SK-N-SH (cell line): Measurements from ENCODE around the gene MAP7D2. TPM values are rescaled to one million over a fixed set of nuclear protein-coding genes. Genes with fewer than 3 reads are reported as not detected.

Experiments
- CTCF ChIA-PET: fragments of 300-600, 350-600 bp; formaldehyde crosslinking; extraction: SDS; loops from one replicate; lab custom pipeline; 2021; lab: Yijun Ruan, JAX
- POLR2A ChIA-PET: fragments of 350-600 bp; sonication (Branson Sonifier 250); formaldehyde crosslinking; extraction: SDS; loops from one replicate; lab custom pipeline; 2020; ENCODE audit warnings: antibody characterized with exemption, inconsistent platforms; lab: Yijun Ruan, JAX
- DNase-seq: peaks from one replicate; pipeline ENCODE4 v3.0.0; 2012
- H2AFZ ChIP-seq: fragments of 200-600 bp; sonication (generic); 2 replicates; pipeline ENCODE4 v1.8.1; 2016; ENCODE audit warnings: antibody characterized with exemption, mild to moderate bottlenecking, low read depth
- H3F3A ChIP-seq: fragments of 200-600 bp; sonication (generic); replicated peaks from 2 replicates; pipeline ENCODE3; 2016; ENCODE audit warnings: antibody characterized with exemption, mild to moderate bottlenecking; ENCODE audit not compliant: insufficient read depth
- H3K27ac ChIP-seq, 2 experiments: fragments of 200-500 bp in 1 of 2; fragments of 200-600 bp in 1 of 2; sonication (Bioruptor generic) in 1 of 2; sonication (generic), shearing (Covaris generic) in 1 of 2; 2 replicates each; pipeline versions ENCODE4 v1.5.1 to v1.6.1; 2014 to 2016; ENCODE audit warnings: low read depth in 2 of 2, inconsistent platforms in 1 of 2, low read length in 1 of 2, mild to moderate bottlenecking in 1 of 2, mixed read lengths in 1 of 2
- H3K27me3 ChIP-seq: fragments of 200-600 bp; sonication (generic), shearing (Covaris generic); 2 replicates; pipeline ENCODE4 v1.6.1; 2016; ENCODE audit warnings: mixed run types; ENCODE audit not compliant: insufficient read depth
- H3K36me3 ChIP-seq, 2 experiments: fragments of 200-500 bp in 1 of 2; fragments of 200-600 bp in 1 of 2; sonication (Bioruptor generic) in 1 of 2; sonication (generic) in 1 of 2; replicated peaks in 1 of 2; 2 replicates each; pipeline versions ENCODE3 to v1.5.1; 2014 to 2016; ENCODE audit warnings: low read length in 1 of 2, mild to moderate bottlenecking in 1 of 2; ENCODE audit not compliant: insufficient read depth in 2 of 2, control insufficient read depth in 1 of 2
- H3K4me1 ChIP-seq, 2 experiments: fragments of 200-500 bp in 1 of 2; fragments of 200-600 bp in 1 of 2; sonication (Bioruptor generic) in 1 of 2; sonication (generic), shearing (Covaris generic) in 1 of 2; 2 replicates each; pipeline versions ENCODE4 v1.5.1 to v1.6.1; 2014 to 2016; ENCODE audit warnings: low read depth in 1 of 2, low read length in 1 of 2, mixed run types in 1 of 2; ENCODE audit not compliant: insufficient read depth in 2 of 2, control insufficient read depth in 1 of 2
- H3K4me2 ChIP-seq: fragments of 200-600 bp; sonication (generic), shearing (Covaris generic); 2 replicates; pipeline ENCODE4 v1.6.1; 2017; ENCODE audit warnings: mixed run types
- H3K4me3 ChIP-seq, 2 experiments: fragments of 200-500 bp in 1 of 2; fragments of 200-600 bp in 1 of 2; sonication (Bioruptor generic) in 1 of 2; sonication (generic), shearing (Covaris generic) in 1 of 2; 2 replicates each; pipeline versions ENCODE4 v1.5.1 to v1.8.1; 2014 to 2016; ENCODE audit warnings: low read depth in 2 of 2, inconsistent platforms in 1 of 2, low read length in 1 of 2, mild to moderate bottlenecking in 1 of 2, mixed read lengths in 1 of 2, moderate library complexity in 1 of 2
- H3K79me2 ChIP-seq: fragments of 200-600 bp; sonication (generic); 2 replicates; pipeline ENCODE4 v1.8.1; 2017; ENCODE audit warnings: mild to moderate bottlenecking; ENCODE audit not compliant: insufficient read depth
- H3K9ac ChIP-seq: fragments of 200-600 bp; sonication (generic); 2 replicates; pipeline ENCODE4 v1.6.1; 2017; ENCODE audit warnings: mixed run types
- H3K9me2 ChIP-seq: fragments of 200-600 bp; sonication (generic); 2 replicates; pipeline ENCODE4 v1.6.1; 2017; ENCODE audit warnings: mixed run types
- H3K9me3 ChIP-seq: fragments of 200-600 bp; sonication (generic); 2 replicates; pipeline ENCODE4 v1.6.1; 2017; ENCODE audit warnings: mixed run types, mild to moderate bottlenecking, moderate library complexity
- H4K20me1 ChIP-seq: fragments of 200-600 bp; sonication (generic); 2 replicates; pipeline ENCODE4 v1.6.1; 2017; ENCODE audit warnings: mild to moderate bottlenecking, mixed run types; ENCODE audit not compliant: insufficient read depth
- EP300 ChIP-seq, 2 experiments: IDR thresholded peaks; 2 replicates each; pipeline versions ENCODE4 v1.4.0 to v1.6.1; 2012; ENCODE audit warnings: borderline replicate concordance in 1 of 2, low read depth in 1 of 2, low read length in 1 of 2
- FOXJ3 ChIP-seq: sonication (generic); formaldehyde crosslinking; IDR thresholded peaks from 2 replicates; pipeline ENCODE4 v1.5.1; 2020; ENCODE audit warnings: mild to moderate bottlenecking, missing genetic modification reagents
- FOXM1 ChIP-seq: IDR thresholded peaks from 2 replicates; pipeline ENCODE4 v1.4.0; 2012; ENCODE audit warnings: low read depth, mild to moderate bottlenecking
- GABPA ChIP-seq: IDR thresholded peaks from 2 replicates; pipeline ENCODE4 v1.4.0; 2012; ENCODE audit warnings: low read depth, mild to moderate bottlenecking
- IRF3 ChIP-seq: fragments of 150-350 bp; IDR thresholded peaks from 2 replicates; pipeline ENCODE4 v1.6.1; 2016; ENCODE audit warnings: mild to moderate bottlenecking, low read depth, low read length
- POLR2AphosphoS5 ChIP-seq: IDR thresholded peaks from 2 replicates; pipeline ENCODE4 v1.6.1; 2012; ENCODE audit warnings: low read depth, low read length
- RAD21 ChIP-seq: IDR thresholded peaks from 2 replicates; pipeline ENCODE4 v1.6.1; 2012; ENCODE audit warnings: mild to moderate bottlenecking, low read length
- REST ChIP-seq: IDR thresholded peaks from 2 replicates; pipeline ENCODE4 v1.6.1; 2012; ENCODE audit warnings: mild to moderate bottlenecking, low read depth, low read length, moderate library complexity
- RXRA ChIP-seq: IDR thresholded peaks from 2 replicates; pipeline ENCODE4 v1.4.0; 2012; ENCODE audit warnings: low read depth, mild to moderate bottlenecking, borderline replicate concordance
- SIN3A ChIP-seq: IDR thresholded peaks from 2 replicates; pipeline ENCODE4 v1.6.1; 2012; ENCODE audit warnings: low read depth, mild to moderate bottlenecking, low read length, moderate library complexity, borderline replicate concordance
- SMC3 ChIP-seq: IDR thresholded peaks from 2 replicates; pipeline ENCODE4 v1.6.1; 2012; ENCODE audit warnings: low read depth, low read length, improper control_type of control experiment
- TCF12 ChIP-seq: IDR thresholded peaks from 2 replicates; pipeline ENCODE4 v1.4.0; 2012
- TEAD4 ChIP-seq: IDR thresholded peaks from 2 replicates; pipeline ENCODE4 v1.4.0; 2012; ENCODE audit warnings: mild to moderate bottlenecking, borderline replicate concordance; ENCODE audit not compliant: insufficient read depth
- USF1 ChIP-seq: IDR thresholded peaks from 2 replicates; pipeline ENCODE4 v1.4.0; 2012; ENCODE audit warnings: low read depth, borderline replicate concordance
- USF2 ChIP-seq: fragments of 150-350 bp; IDR thresholded peaks from 2 replicates; pipeline ENCODE4 v1.6.1; 2017; ENCODE audit warnings: antibody characterized with exemption, low read length, low read depth, borderline replicate concordance
- ZBTB33 ChIP-seq: IDR thresholded peaks from 2 replicates; pipeline ENCODE4 v1.4.0; 2012; ENCODE audit warnings: low read depth, borderline replicate concordance
- WGBS: methylation state at CpG from one replicate; pipeline ENCODE4 v1.1.6; 2017; ENCODE audit warnings: low lambda C conversion rate; 5-methylcytosine and 5-hydroxymethylcytosine counted together
- polyA plus RNA-seq, 3 experiments: library from polyadenylated mRNA; depleted of rRNA; stranded (reverse); fragments of >200 nt; gene quantifications; 2 replicates each; pipeline ENCODE4 v1.2.3, GENCODE V29; 2012

Gene MAP7D2
- polyA plus RNA-seq, 1 of the 3 experiments (the other 2 are of a cell fraction), result 2.7 TPM

- H3K4me2 ChIP-seq, result no peak overlapping the region
- DNase-seq, result no peak
- 61% methylated on average over 1 of the region's 1 CpG for WGBS
- TF ChIP-seq FOXJ3 (CRISPR knock-in tag) (no peak), IRF3 (no peak), EP300 (IDR thresholded peaks at IDR 0.05; ENCODE audit: borderline replicate concordance in 1 of 2, low read depth in 1 of 2, low read length in 1 of 2) (no peak), FOXM1 (no peak), GABPA (no peak), USF2 (no peak), TEAD4 (no peak), SIN3A (no peak), REST (no peak), RXRA (no peak), SMC3 (no peak), USF1 (no peak), RAD21 (no peak), TCF12 (no peak), ZBTB33 (no peak), POLR2AphosphoS5 (no peak)
- TF ChIP-seq, all 33 proteins: peak for 0
- Histone ChIP-seq H4K20me1 (no peaks in the 10 kb centered on the region), H2AFZ (no peak overlapping the region), H3K79me2 (no peaks in the 10 kb centered on the region), H3K36me3 (peaks cover 8 to 21% of the 10 kb centered on the region in 2 experiments), H3K27ac (no peak overlapping the region), H3K27me3 (no peaks in the 10 kb centered on the region), H3K9me3 (no peaks in the 10 kb centered on the region), H3K9ac (no peak overlapping the region), H3K4me1 (peaks cover 0 to 4% of the 10 kb centered on the region in 2 experiments; a peak in 1 of 4 replicates), H3K9me2 (no peaks in the 10 kb centered on the region), H3F3A (no peaks in the 10 kb centered on the region), H3K4me3 (no peak overlapping the region)
- CTCF ChIA-PET, result no interaction called here
- POLR2A ChIA-PET, result no interaction called here
Observed at GRCh38 chrX:20147561-20147960, 30.9 kb upstream of the MAP7D2 start.
